GM21576 (cell line): ENCODE results near the gene OSTN.

Experiments
- ATAC-seq: cut with Tn5 transposase; IDR thresholded peaks from one replicate; pipeline ENCODE4 v1.9.1; 2021; ENCODE audit warnings: mild to moderate bottlenecking, moderate library complexity; ENCODE audit not compliant: unreplicated experiment

The OSTN gene

DNA sequence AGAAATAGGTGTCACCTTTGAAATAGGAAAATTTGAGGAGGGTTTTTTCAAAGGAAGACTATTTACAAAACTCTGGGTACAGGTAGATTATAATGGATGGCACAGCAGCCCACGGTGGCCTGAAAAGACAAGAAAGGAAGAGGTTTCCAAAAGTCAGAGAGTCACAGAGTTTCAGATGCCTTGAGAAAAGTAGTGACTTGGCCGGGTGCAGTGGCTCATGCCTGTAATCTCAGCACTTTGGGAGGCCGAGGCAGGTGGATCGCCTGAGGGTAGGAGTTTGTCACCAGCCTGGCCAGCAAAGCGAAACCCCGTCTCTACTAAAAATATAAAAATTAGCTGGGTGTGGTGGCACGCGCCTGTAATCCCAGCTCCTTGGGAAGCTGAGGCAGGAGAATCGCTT lies 35.2 kb downstream of the OSTN start:
- ATAC-seq: no peak

DNA sequence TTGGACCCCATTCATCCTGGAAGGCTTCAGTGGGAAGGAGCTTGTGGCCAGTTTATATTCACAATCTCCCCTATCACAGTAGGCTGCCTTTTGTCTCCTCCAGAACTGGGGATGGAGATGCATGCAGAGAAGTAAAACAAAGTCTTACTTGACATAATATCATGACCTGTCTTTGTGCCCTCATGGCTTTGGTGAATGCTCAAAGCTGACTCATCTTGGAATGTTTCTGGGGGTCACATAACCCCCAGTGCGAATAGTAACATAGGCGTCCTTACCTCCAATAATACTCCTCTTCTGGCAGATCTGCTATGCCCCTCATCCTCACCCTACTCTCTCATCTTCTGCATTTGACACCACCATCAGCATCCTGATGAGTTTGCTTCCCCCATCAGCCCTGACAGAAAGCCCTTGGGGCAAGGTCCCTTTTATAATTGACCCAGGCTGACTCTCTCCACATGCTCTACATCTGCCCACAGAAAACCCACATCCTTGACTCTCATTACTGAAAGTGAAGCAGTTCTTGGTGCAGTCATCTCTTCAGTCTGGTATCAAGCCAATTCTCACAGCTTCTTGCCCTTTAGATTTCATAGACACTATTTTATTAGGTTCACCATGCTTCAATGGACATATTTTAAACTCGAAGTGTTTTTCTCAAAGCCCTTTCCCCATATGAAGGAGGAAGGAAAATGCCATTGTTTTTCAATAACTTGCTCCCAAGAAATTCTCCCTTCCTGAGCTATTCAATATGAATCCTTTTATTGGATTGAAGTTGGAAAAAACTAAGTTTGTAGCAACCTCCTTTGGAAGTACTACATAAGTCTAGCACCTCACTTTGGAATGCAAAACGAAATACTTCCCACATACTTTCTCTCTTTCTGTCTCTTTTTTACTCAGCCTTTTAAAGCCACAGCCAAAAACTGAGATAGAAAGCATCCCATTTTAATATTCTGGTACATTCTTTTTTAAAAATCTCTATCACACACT lies 36.6 kb downstream of the OSTN start:
- peak; percentile 99 for ATAC-seq

DNA sequence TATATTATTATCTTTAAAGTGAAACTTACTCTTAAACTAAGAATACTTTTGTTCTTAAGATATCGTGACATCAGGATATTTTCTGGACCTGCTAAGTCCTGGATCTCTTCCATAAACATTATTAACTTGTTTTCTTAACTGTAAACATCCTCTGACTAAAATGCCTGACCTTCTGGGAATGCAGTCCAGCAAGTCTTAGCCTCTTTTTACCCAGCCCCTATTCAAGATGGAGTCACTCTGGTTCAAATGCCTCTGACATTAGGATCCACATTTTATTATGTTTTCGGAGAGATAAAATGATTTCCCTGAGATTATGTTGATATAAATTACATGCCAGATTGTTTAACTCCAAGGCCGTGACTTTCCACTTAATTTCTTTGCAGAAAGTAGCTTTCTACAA lies 37.6 kb downstream of the OSTN start:
- ATAC-seq: no peak

DNA sequence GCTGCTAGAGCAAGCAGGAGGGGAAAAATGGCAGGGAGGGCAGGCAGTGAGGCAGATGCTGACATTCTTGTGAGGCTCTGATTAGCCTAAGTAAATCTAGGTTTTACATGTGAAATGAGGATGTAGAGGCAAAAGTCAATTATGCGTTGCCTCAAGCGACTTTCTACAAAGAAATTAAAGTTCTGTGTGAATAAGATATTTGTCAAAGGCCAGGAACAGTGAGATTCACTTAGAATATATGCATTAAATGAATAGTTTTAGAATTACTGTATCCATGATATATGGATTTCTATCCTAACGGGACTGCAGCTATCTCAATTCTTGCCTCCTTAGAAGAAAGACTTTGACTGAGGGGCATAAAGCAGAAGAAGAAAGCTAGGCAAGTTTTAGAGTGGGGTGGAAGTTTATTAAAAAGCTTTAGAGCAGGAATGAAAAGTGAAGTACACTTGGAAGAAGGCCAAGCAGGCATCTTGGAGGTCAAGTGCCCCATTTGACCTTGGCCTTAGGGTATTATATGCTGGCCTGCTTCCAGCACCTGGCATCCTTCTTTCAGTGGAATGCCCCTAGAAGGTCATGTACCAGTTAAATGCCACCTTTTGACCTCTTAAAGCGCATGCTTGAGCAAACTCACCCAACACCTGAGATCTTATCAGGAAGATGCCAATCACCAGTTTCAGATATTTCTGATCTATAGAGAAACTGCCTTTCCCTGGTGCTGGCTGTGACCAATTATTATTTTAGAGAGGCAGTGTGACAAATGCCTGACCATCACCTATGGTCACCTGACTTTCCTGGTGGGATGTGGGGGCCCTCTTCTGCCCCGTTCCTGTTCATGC lies 38.2 kb downstream of the OSTN start:
- ATAC-seq: no peak

DNA sequence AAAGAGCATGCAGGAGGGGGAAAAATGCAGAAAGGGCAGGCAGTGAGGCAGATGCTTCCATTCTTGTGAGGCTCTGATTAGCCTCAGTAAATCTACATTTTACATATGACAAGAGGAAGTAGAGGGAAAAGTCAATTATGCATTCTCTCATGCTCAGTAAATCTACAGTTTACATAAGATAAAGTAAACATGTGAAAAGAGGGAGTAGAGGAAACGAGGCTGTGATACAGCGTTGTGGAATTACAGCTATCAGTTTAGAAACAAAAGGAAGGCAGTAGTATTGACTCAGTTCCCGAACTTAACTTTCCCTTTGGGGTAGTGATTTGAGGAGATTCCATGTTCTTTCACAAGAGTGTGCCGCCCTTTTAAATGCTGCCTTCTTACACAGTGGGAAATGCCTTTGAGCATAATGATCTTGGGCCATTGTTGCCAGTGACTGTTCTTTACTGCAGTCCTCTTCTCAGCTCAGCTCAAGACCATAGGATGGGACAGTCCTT lies 39.3 kb downstream of the OSTN start:
- ATAC-seq: no peak

DNA sequence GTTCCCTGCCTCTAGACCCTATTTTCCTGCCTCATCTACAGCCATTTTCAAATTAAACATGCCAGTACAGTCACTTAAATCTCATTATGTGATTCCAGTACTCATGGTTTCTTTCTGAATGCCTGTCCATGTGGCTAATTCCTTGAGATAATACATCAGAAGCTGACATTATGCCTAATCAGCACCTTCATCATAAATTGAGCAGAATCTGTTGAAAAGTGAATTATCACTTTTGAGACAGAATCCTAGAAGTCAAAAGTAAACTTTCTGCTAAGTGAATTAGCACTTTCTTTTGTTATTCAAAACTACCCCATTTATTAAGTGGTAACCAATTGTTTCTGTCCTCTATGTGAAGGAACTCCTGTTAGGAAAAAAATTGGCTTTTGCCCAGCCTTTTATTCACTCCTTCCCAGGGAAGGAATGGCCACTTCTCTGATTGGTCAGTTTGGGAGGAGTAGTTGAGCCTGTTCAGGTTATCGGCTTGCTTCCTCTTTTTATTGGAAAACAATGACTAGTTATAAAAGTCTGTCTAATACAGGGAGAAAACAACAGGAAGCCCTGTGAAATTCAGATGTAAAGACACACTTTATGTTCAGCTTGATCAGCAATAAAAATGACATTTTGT lies 40.5 kb downstream of the OSTN start:
- ATAC-seq: no peak

DNA sequence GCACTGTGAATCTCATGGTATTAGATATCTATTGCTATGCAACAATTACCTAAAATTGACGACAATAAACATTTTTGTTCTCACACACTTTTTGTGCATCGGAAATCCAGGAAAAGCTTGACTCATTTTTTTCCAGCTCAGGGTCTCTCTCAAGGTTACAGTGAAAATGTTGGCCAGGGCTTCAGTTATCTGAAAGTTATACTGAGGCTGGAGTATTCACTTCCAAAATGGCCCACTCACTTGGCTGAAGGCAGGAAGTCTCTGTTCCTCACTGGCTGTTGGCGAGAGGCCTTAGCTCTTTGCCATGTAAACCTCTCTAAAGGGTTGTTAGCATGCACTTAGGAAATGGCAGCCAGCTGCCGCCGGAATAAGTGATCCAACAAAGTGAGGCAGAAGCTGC lies 41.4 kb downstream of the OSTN start:
- ATAC-seq: no peak

DNA sequence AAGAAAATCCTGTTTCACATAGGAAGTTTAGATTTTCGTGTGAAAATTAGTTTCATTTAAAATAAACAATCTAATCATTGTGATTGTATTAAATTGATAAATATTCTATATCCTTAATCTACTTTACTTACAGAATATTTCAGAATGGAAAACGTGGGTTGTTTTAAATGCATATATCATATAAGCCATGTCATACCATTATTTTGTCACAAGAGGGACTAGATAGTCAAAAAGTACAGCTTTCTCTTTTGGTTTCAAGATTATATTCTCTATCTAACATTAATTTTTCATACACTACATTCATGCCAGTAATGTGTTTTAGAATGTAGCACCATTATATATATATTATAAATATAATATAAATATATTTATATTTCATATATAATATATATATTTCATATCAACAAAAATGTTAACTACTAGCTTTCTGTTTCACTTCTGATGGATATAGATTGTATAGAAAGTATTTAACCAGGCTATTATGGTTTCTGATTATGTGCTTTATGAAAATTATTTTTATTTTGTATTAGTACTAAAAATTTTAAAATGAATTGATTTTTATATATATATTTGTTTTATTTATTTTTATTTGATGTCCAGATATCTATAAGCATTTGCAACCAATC lies 45.3 kb downstream of the OSTN start:
- peak; percentile 42 for ATAC-seq

DNA sequence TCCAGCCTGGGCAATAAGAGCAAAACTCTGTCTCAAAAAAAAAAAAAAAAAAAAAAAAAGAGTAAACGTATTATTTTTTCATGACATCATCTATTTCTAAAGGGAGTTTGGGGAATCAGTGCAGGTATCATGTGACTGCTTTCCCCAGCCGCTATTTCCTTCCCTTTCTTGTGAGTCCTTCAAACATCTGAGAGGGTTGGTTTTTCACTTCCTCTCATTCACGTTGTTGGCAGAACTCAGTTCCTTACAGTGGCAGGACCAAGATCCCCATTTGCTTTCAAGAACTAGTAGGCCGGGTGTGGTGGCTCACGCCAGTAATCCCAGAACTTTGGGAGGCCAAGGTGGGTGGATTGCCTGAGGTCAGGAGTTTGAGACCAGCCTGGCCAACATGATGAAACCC lies 47.0 kb downstream of the OSTN start:
- ATAC-seq: peak; percentile 81

DNA sequence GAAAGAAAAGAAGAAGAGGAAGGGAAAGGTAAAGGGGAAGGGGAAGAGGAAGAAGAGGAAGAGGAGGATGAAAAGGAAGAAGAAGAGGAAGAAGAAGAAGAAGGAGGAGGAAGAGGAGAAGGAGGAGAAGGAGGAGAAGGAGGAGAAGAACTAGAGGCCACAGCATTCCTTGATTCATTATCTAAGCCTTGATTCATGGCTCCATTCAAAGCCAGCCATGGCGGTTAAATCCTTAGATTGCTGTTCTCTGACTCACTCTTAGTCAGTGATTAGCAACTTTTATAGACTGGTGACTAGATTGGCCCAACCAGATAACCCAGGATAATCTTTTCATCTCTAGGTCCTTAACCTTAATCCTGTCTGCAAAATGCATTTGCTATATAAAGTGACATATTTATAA lies 47.6 kb downstream of the OSTN start:
- no peak for ATAC-seq

DNA sequence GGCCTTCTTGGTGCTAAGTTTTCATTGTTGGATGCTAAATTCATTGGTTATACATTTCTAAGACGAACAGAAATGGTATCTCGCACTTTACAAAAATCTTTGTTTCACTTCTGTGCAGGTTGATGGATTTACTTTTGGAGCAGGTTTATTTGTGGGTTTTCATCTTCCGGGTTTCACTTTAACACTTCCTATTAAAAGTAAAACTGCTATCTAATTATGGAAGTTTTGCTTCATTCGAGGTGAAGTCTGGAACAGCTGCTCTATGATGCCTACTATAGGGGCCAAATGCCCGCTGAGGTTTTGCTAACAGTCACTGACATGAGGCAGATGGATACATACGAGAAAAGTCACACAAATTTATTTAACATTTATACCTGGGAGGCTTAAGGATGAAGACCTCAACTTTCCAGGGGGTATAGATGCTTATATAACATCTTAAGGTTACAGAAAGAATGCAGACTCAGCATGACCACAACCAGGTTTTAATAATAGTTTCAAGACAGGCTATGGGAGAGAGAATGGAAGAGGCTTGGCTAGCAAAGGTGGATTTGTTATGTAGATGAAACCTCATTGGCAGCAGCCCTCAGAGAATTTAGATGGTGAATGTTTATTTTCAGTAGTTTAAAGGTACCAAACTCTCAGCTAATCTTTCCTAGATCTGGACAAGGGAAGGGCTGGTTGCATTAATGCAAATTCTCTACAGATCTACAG lies 54.2 kb downstream of the OSTN start:
- peak; percentile 41 for ATAC-seq

DNA sequence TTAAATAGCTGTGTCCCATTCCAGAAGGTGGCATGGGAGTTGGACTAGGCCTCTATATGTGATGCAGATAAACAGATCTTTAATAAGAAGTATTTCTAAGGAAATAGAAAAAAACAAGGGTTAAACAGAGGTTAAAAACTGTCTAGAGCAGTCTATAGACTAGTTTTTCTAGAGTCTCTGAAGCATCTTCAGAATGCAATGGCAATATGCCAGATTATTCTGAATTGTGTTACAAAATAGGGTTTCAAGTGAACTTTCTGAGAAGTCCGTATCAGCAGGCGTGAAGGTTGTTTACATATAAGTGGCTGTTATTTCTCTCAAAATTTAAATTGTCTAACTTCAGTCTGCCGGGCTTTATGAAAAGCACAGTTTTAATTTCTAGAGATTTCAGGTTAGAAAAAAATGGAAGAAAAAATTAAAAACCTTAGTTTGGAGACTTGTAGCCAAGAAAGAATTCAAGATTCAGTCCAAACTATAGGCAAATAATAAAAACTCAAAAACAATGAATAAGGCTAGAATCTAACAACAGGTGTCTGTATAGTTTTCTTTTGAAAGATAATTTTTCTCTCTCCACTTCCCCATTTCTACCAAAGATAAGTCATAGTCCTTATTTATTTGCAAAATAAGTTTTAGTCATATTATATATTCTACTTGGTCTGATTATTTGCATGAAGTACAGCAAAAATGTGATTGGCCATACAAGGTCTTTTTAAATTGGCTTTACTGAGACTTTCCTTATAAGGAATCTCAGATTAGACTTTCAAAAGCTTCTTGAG lies 55.2 kb downstream of the OSTN start:
- no peak for ATAC-seq

DNA sequence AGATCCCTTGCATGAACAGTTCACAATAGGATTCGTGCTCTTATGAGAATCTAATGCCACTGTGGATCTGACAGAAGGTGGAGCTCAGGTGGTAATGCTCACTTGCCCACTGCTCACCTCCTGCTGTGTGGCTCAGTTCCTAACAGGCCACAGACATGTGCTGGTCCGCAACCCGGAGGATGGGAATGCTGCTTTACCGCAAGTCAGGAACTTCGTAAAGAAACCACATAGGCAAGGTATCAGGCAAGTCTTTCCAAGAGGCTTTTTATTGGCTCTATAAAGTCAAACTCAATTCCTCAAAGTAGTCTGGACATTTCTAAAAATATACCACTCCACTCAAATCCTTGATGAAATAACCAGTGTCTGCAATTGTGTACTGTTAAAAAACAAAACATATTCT lies 56.1 kb downstream of the OSTN start:
- no peak for ATAC-seq

DNA sequence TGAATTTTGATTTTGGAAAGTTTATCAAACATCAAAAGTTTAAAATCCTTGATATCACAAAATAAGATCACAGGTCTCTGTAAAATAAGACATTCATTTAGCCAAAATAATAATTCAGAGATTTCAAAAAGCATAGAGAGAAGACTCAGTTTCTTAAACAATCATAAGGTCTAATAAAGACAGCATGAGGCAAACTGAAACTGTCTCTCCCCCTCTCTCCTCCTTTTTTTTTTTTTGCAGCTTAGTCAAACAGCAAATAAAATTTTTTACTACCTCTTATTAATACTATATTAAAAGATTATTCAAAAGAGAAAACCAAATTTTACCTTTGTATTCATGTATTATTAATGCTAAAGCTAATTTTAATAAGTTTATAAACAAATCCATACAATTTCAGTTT lies 57.4 kb downstream of the OSTN start:
- no peak for ATAC-seq

DNA sequence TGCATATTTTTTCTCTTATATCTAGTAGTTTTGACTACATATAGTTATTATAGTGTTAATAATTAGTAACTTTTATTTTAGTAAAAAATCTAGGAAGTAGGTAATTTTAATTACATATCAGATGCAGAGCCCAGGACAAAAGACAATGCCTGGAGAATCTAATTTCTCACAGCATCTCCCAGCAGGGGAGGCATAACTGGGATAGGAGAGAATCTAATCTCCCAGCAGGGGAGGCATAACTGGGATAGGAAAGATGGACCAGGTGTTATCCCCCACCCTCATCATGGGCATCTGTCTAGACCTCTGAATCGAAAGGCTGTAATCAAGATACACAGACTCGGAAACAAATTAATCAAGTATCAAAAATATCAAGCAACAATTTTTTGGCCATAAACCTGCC lies 58.2 kb downstream of the OSTN start:
- ATAC-seq: no peak

DNA sequence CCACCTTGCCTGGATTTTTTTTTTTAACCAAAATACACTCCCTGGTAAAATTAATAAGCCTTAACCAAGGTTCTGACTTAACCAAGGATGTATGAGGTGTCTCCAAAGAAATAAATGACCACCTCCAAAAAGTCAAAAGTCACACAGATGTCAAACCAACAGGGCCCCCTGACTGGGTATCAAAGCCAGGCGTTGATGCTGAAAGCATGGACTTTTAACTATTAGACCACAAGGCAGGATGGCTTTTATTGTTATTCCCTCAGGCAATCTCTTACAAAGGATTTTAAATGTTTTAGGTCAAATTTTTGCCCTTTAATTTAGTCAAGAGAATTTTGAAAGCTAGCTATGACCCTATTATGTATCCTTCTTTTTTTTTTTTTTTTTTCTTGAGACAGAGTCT lies 60.4 kb downstream of the OSTN start:
- ATAC-seq: no peak

DNA sequence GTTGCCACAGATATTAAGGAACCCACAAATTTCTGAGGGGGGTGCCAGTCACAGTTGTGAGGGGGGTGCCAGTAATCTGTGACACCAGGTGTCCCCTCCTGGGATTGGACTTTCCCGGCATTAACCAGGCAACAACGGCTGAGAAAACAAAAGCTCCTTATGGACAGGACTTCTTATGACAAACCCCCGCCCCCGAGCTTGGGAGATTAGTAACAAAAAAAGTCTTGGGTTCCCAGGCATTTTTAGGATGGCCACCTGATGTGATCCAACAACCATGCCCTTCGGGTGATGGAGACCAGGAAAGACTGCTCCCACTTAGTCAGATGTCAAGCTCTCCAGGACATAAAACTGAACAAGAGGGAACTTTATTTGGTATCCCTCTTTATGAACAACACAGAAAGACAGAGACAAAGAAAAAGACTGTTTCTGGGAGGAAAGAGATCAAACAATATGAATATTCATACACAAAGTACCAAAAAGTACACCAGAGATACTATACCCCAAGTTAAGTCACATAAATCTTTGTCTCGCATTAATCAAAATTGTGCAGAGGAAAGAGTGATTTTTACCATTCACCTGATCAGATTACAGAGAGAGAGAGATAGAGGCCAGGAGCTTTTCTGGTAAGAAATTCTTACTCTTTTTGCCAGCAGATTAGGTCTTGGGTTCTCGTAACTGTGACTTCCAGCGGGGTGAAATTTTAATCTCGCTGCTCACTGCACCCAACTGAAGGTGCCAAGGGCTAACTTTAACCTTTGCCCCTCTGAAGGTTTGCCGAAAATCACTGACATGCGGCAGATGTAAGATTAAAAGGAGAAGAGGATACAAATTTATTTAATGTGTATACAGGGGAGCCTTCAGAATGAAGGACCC lies 61.6 kb downstream of the OSTN start:
- ATAC-seq: no peak

DNA sequence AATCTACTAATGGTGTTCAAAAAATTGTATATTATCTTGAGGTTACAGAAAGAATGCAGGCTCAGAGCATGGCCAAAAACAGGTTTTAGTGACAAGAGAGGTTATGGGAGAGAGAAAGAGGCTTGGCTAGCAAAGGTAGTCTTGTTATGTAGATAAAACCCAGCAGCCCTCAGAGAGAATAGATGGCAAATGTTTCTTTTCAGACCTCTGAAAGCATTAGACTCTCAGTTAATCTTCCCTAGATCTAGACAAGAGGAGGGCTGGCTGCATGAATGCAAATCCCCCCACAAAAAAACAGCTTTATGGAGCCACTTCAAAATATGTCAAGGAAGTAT lies 62.2 kb downstream of the OSTN start:
- ATAC-seq: no peak

DNA sequence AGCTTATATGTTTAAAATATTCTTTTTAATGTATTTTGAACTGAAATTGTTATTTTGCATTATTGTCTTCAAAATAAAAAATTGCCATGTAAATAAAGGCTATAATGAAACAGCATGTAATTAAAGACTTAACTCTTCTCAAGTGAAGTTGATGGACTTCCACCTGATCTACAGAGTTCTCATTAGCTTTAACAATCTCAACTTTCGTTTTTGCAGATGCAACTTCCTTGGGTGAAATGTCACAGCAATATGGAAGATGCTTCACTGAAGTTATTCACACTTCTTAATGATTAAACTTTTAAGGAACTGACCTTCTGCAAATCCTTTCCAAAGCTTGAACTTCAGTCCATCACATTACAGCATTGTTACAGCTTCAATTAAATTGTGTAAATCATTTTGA lies 63.6 kb downstream of the OSTN start:
- ATAC-seq: peak; percentile 44
